Left ventricle myocardium inferior (tissue), 1 donor: ENCODE measurements around the gene NFE2L1. TPM values are rescaled to one million over a fixed set of nuclear protein-coding genes. Genes with fewer than 3 reads are reported as not detected.
"Not testable (repeated sequence)": the region's sequence is repeated elsewhere in the genome, so short reads cannot be mapped to it uniquely, and the experiment has no call there.

Experiments
- DNase-seq: peaks from one replicate; pipeline ENCODE4 v3.0.0-alpha.2; 2020
- H3K27ac ChIP-seq: fragments of 200-600 bp; replicated peaks from 2 replicates; pipeline ENCODE4 v1.8.0; 2021
- H3K27me3 ChIP-seq: fragments of 200-600 bp; 2 replicates; pipeline ENCODE4 v1.8.0; 2021; ENCODE audit warnings: low read depth
- H3K36me3 ChIP-seq: fragments of 200-600 bp; 2 replicates; pipeline ENCODE4 v1.8.0; 2021
- H3K4me1 ChIP-seq: fragments of 200-600 bp; 2 replicates; pipeline ENCODE4 v1.8.0; 2021
- H3K4me3 ChIP-seq: fragments of 200-600 bp; 2 replicates; pipeline ENCODE4 v1.8.0; 2021; ENCODE audit warnings: mild to moderate bottlenecking, moderate library complexity
- H3K9me3 ChIP-seq: fragments of 200-600 bp; replicated peaks from 2 replicates; pipeline ENCODE4 v1.8.0; 2021
- CTCF ChIP-seq: fragments of 200-600 bp; IDR thresholded peaks from 2 replicates; pipeline ENCODE4 v1.8.0; 2021; ENCODE audit warnings: antibody characterized with exemption, mild to moderate bottlenecking, borderline replicate concordance
- intact Hi-C: fragments of 100-400 bp; cut with micrococcal nuclease; formaldehyde crosslinking; loops from one replicate; pipeline ENCODE4 v1.11.0; 2022
- total RNA-seq: library from RNA; stranded (reverse); fragmentation: NEBNext Ultra II Directional; extraction: Animal tissue kit (Norgen Biotek cat#: 25700); gene quantifications from one replicate; pipeline ENCODE4 v1.2.1, GENCODE V29; 2021
- donor health status: DM: no; HTN: yes; CAD: no; lungs with severe emphysema.

Gene NFE2L1
- total RNA-seq, 1 donor from 2014 or later, result 895 TPM

DNA sequence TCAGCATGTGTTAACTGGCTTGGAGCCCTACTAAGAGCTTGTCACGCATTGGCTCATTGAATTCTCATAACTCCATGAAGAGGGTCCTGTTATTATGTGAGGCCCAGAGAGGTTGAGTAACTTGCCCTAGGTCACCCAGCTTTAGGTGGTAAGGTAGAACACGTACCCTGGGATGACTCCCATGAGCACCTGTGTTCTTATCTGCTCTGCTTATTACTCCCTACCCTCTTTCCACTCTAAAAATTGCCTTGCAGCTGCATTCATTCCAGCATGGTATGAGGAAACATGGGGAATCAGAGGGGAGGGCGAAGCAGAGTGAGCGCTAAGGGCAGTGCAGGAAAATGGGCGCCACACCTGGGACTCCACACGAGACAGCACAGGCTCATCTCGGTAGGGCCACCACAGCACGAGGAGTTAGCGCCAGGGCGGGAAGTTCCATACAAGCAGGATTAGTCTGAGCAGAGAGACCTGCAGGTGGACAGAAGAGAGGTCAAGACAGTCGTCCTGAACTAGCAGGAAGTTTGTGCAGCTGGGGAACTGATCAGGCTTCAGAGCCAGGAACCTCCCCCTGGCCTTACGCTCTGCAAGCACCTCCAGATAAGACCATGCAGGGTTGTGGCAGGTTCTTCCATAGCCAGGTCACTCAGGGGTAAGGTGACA, 20.7 kb upstream of the NFE2L1 start:
- H3K9me3 ChIP-seq, result no peaks in the 10 kb centered on the region
- intact Hi-C loops, result loop anchor here (2.0 kb wide), 2 partner anchors 47 to 103 kb away; no protein-coding TSS in a partner anchor
- no peak for TF ChIP-seq CTCF
- H3K27ac ChIP-seq, result no peak overlapping the region
- DNase-seq, result no peak
- H3K36me3 ChIP-seq, result no peaks in the 10 kb centered on the region
- H3K4me1 ChIP-seq, result peaks cover 62% of the 10 kb centered on the region
- peaks cover 22% of the 10 kb centered on the region for H3K27me3 ChIP-seq
- H3K4me3 ChIP-seq, result no peak overlapping the region

DNA sequence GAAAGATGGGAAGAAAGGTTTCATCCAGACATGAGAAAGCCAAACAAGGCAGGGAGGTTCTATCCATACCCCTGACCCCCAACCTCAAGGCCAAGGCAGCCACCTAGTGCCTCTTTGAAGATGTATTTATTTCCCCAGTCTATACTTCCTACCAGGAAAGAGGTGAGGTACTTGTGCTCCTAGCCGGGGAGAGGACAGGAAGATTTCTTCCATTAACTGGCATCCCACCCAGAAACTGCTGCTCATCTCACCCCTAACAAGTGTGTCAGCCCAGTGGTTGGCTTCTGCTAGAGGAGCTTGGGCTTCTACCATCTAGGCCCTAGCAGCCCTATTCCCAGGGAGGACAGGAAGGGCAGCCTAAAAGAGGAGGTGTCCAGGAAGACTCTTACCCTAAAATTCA, 19.4 kb upstream of the NFE2L1 start:
- Histone ChIP-seq H3K9me3 (no peaks in the 10 kb centered on the region), H3K36me3 (no peaks in the 10 kb centered on the region), H3K27me3 (peaks cover 9% of the 10 kb centered on the region), H3K4me1 (peaks cover 52% of the 10 kb centered on the region), H3K4me3 (no peak overlapping the region), H3K27ac (no peak overlapping the region)
- intact Hi-C loops, result no loop called here
- no peak for DNase-seq
- TF ChIP-seq CTCF, result no peak

DNA sequence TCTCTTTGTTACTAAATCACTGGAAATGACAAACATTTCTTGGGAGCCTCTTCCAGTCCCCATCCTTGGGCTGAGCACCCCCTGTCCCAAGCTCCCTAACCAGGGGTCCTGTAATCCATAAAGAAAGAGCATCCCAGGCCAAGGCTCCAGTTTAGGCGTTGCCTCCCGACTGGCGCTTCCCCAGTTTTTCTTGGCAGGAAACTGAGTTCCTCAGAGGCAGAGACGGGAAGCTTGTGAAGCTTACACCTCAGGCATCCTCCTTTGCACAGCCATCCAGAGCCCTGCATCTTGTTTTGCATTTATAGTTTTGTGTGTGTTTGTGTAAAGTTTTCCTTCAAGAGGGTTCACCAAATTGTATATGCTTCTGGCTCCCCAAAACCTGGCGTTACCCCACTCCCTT, 17.6 kb upstream of the NFE2L1 start:
- no peak overlapping the region for H3K4me3 ChIP-seq
- no peak for DNase-seq
- TF ChIP-seq CTCF, result no peak
- no peaks in the 10 kb centered on the region for H3K27me3 ChIP-seq
- H3K27ac ChIP-seq, result peak overlapping the region; percentile 79
- H3K4me1 ChIP-seq, result peaks cover 37% of the 10 kb centered on the region
- H3K9me3 ChIP-seq, result no peaks in the 10 kb centered on the region
- H3K36me3 ChIP-seq, result no peaks in the 10 kb centered on the region
- intact Hi-C loops, result no loop called here

DNA sequence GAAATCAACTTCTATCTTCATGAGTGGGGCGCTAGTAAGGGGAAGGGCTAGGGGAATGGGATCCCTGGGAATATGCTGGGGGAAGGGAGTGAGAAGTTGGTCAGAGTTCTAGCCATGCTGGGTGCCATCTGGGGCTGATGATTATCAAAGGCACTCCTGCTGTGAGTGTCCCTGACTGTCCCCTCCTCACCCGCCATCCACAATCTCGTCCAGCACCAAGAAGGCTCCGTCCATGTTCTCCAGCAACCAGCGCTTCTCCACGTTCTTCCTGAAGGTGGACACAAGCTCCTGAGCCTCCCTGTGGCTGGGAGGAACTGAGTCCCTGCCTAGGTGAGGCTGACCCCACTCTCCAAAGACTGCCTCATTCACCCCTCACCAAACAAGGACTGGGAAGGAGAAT, 16.2 kb upstream of the NFE2L1 start:
- no peak for TF ChIP-seq CTCF
- no peak for DNase-seq

DNA sequence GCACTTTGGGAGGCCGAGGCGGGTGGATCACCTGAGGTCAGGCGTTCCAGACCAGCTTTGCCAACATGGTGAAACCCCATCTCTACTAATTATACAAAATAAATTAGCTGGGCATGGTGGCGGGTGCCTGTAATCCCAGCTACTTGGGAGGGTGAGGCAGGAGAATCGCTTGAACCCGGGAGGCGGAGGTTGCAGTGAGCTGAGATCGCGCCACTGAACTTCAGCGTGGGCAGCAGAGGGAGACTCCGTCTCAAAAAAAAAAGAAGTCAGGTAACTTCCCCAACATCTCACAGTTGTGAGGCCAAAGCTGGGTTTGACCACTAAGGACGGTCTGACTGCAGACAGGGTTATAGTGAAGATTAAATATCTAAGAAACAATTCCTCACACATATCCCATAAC, 13.4 kb upstream of the NFE2L1 start:
- DNase-seq, H3K9me3 ChIP-seq, H3K36me3 ChIP-seq, H3K4me3 ChIP-seq, intact Hi-C loops, H3K27me3 ChIP-seq, H3K27ac ChIP-seq: not testable (repeated sequence)
- peaks cover 30% of the 10 kb centered on the region for H3K4me1 ChIP-seq

More for the DNA sequence above, 16.2 kb upstream of the NFE2L1 start:
- intact Hi-C loops, result no loop called here
- no peak overlapping the region for H3K4me3 ChIP-seq
- no peak overlapping the region for H3K27ac ChIP-seq
- peaks cover 29% of the 10 kb centered on the region for H3K4me1 ChIP-seq
- no peaks in the 10 kb centered on the region for H3K27me3 ChIP-seq
- H3K9me3 ChIP-seq, result no peaks in the 10 kb centered on the region
- no peaks in the 10 kb centered on the region for H3K36me3 ChIP-seq

- no peaks in the 10 kb centered on the region for H3K27me3 ChIP-seq
- peak overlapping the region; percentile 89 for H3K27ac ChIP-seq
- no peak for DNase-seq
- no peak for TF ChIP-seq CTCF
- no peaks in the 10 kb centered on the region for H3K36me3 ChIP-seq
- H3K9me3 ChIP-seq, result no peaks in the 10 kb centered on the region
- peaks cover 18% of the 10 kb centered on the region for H3K4me1 ChIP-seq
- intact Hi-C loops, result no loop called here
- peak overlapping the region; percentile 84 for H3K4me3 ChIP-seq
These were observed 11.5 kb upstream of the NFE2L1 start for GRCh38 chr17:48036693-48037035.
